GM18870 (cell line): ENCODE results near the gene ARPC4.
"Not testable (repeated sequence)": the region's sequence is repeated elsewhere in the genome, so short reads cannot be mapped to it uniquely, and the experiment has no call there.

ENCODE experiments used
- ATAC-seq: cut with Tn5 transposase; IDR thresholded peaks from one replicate; pipeline ENCODE4 v1.9.1; 2021; ENCODE audit warnings: moderate library complexity; ENCODE audit not compliant: unreplicated experiment

The ARPC4 gene

GRCh38 chr3:9769426-9770275, 23.2 kb upstream of the ARPC4 start, which contains the start of gene CAMK1:
Gene CAMK1 (minus strand): TSS chr3:9769947. CDS start chr3:9767749, 2,198 bp downstream.
- ATAC-seq = no peak

GRCh38 chr3:9770276-9770812, 22.5 kb upstream of the ARPC4 start:
- no peak for ATAC-seq

GRCh38 chr3:9771007-9771406, 21.9 kb upstream of the ARPC4 start:
- not testable (repeated sequence) for ATAC-seq

GRCh38 chr3:9776896-9777693, 15.8 kb upstream of the ARPC4 start:
- no peak for ATAC-seq

- ATAC-seq = no peak
These were observed 15.2 kb upstream of the ARPC4 start for GRCh38 chr3:9777694-9778021.

- no peak for ATAC-seq
These were observed 14.5 kb upstream of the ARPC4 start for GRCh38 chr3:9778143-9779074.

- no peak for ATAC-seq
These were observed 13.7 kb upstream of the ARPC4 start for GRCh38 chr3:9779075-9779593.

GRCh38 chr3:9779721-9780457, 13.0 kb upstream of the ARPC4 start:
- peak; percentile 42 for ATAC-seq

GRCh38 chr3:9780458-9780812, 12.4 kb upstream of the ARPC4 start:
- no peak for ATAC-seq

- ATAC-seq = no peak
These were observed 12.0 kb upstream of the ARPC4 start for GRCh38 chr3:9780910-9781309.

GRCh38 chr3:9781551-9781950, 11.3 kb upstream of the ARPC4 start:
- ATAC-seq = no peak

- no peak for ATAC-seq
These were observed 10.8 kb upstream of the ARPC4 start for GRCh38 chr3:9781978-9782603.

- no peak for ATAC-seq
These were observed 10.1 kb upstream of the ARPC4 start for GRCh38 chr3:9782770-9783169.

GRCh38 chr3:9783954-9784353, 8.9 kb upstream of the ARPC4 start:
- no peak for ATAC-seq

GRCh38 chr3:9784965-9785364, 7.9 kb upstream of the ARPC4 start:
- ATAC-seq = no peak

- no peak for ATAC-seq
These were observed 7.3 kb upstream of the ARPC4 start for GRCh38 chr3:9785602-9786001.

- ATAC-seq = no peak
These were observed 6.6 kb upstream of the ARPC4 start for GRCh38 chr3:9786209-9786739.

- ATAC-seq = no peak
These were observed 5.8 kb upstream of the ARPC4 start for GRCh38 chr3:9786825-9787669.
